NCI-H345 treated with DMSO at 0.1 percent for 48 hours (cell line): ENCODE data around the gene TOM1.

Source experiments
- DNase-seq: peaks from one replicate; lab custom pipeline; 2025; ENCODE audit not compliant: unreplicated experiment; lab: John Stamatoyannopoulos, UW

The TOM1 gene

GRCh38 chr22:35299673-35300499 lies at the start of gene TOM1:
TSS of gene TOM1 (plus strand) at chr22:35299894. CDS start at chr22:35299929, 35 bp downstream.
- DNase-seq, result peak; percentile 78

- DNase-seq, result no peak
These were observed 49.5 kb upstream of the TOM1 start for GRCh38 chr22:35250156-35250555.

- DNase-seq, result no peak
These were observed 45.7 kb upstream of the TOM1 start for GRCh38 chr22:35253946-35254345.

- DNase-seq, result no peak
These were observed 42.7 kb upstream of the TOM1 start for GRCh38 chr22:35257002-35257320.

- peak; percentile 50 for DNase-seq
These were observed 42.1 kb upstream of the TOM1 start, which contains the start of gene HMGXB4 for GRCh38 chr22:35257321-35258190. TSS of gene HMGXB4 (plus strand) at chr22:35257493. CDS start at chr22:35262391, 4,898 bp downstream.

- no peak for DNase-seq
These were observed 41.3 kb upstream of the TOM1 start for GRCh38 chr22:35258191-35258988.

- no peak for DNase-seq
These were observed 34.7 kb upstream of the TOM1 start for GRCh38 chr22:35264986-35265385.

GRCh38 chr22:35266277-35266676 lies 33.4 kb upstream of the TOM1 start:
- no peak for DNase-seq

GRCh38 chr22:35269630-35270029 lies 30.1 kb upstream of the TOM1 start:
- DNase-seq, result no peak

- DNase-seq, result no peak
These were observed 25.4 kb upstream of the TOM1 start for GRCh38 chr22:35274154-35274871.

- DNase-seq, result no peak
These were observed 24.1 kb upstream of the TOM1 start for GRCh38 chr22:35275580-35275979.

GRCh38 chr22:35276019-35276418 lies 23.7 kb upstream of the TOM1 start:
- no peak for DNase-seq

GRCh38 chr22:35288116-35288515 lies 11.6 kb upstream of the TOM1 start:
- DNase-seq, result no peak

GRCh38 chr22:35292786-35293185 lies 6.9 kb upstream of the TOM1 start:
- DNase-seq, result no peak

GRCh38 chr22:35296051-35296450 lies 3.6 kb upstream of the TOM1 start:
- DNase-seq, result no peak

GRCh38 chr22:35299217-35299672 lies 449 bp upstream of the TOM1 start:
- DNase-seq, result no peak

- DNase-seq, result no peak
These were observed 1.7 kb downstream of the TOM1 start for GRCh38 chr22:35301372-35301874.

GRCh38 chr22:35303029-35303624 lies 3.4 kb downstream of the TOM1 start:
- no peak for DNase-seq

GRCh38 chr22:35305525-35306070 lies 5.9 kb downstream of the TOM1 start:
- DNase-seq, result no peak
